K562 (cell line): Measurements from ENCODE around the gene CLASP2. TPM values are rescaled to one million over a fixed set of nuclear protein-coding genes. Genes with fewer than 3 reads are reported as not detected.

Experiments
- ATAC-seq: fragments of 200-7000 bp; cut with Tn5 transposase; 3 replicates; pipeline ENCODE4 v1.9.1; 2020; ENCODE audit warnings: moderate library complexity
- BruUV-seq: library from RNA; stranded (reverse); fragments of 400-500 nt; replicated peaks from 2 replicates; lab custom pipeline; 2021; lab: Mats Ljungman, UMichigan
- CTCF ChIA-PET: fragments of 300-600 bp; formaldehyde crosslinking; extraction: SDS; loops from one replicate; lab custom pipeline; 2021; ENCODE audit warnings: low intra/inter-chr PET ratio; lab: Yijun Ruan, JAX
- POLR2A ChIA-PET: fragments of 300-600, 350-650 bp; sonication (Branson Sonifier 250); formaldehyde crosslinking; extraction: SDS; loops from one replicate; lab custom pipeline; 2021; ENCODE audit warnings: antibody characterized with exemption, inconsistent platforms; lab: Yijun Ruan, JAX
- DNase-seq, 4 experiments: peaks; one replicate each; pipeline versions ENCODE4 v3.0.0 to v3.0.0-alpha.2; 2011 to 2018; ENCODE audit warnings: low spot score in 3 of 4, mixed read lengths in 3 of 4; ENCODE audit errors: extremely low read depth in 1 of 4
- FAIRE-seq: peaks from 2 replicates; lab custom pipeline; 2011; peaks lifted over from hg19 to GRCh38; lab: Jason Lieb, UNC
- H2AFZ ChIP-seq: 2 replicates; pipeline ENCODE4 v1.6.0; 2011; ENCODE audit warnings: low read depth, low read length, control low read depth, inconsistent platforms
- H3K27ac ChIP-seq: fragments of 200-600 bp; 3 replicates; pipeline ENCODE4 v1.8.0; 2011; ENCODE audit warnings: low read depth, mild to moderate bottlenecking, control low read depth, inconsistent platforms, low read length, moderate library complexity, mixed read lengths; ENCODE audit errors: extremely low read depth
- H3K27me3 ChIP-seq, 2 experiments: fragments of 300-600 bp in 1 of 2; 2 replicates in 1 of 2; 3 replicates in 1 of 2; pipeline versions ENCODE4 v1.6.0 to v1.8.0; 2011; ENCODE audit warnings: inconsistent platforms in 2 of 2, low read length in 2 of 2, mild to moderate bottlenecking in 1 of 2, mixed read lengths in 1 of 2, moderate library complexity in 1 of 2; ENCODE audit not compliant: control insufficient read depth in 2 of 2, insufficient read depth in 2 of 2
- H3K36me3 ChIP-seq: fragments of 300-600 bp; 3 replicates; pipeline ENCODE4 v1.8.0; 2011; ENCODE audit warnings: mild to moderate bottlenecking, low read length, inconsistent platforms; ENCODE audit not compliant: control insufficient read depth, insufficient read depth
- H3K4me1 ChIP-seq, 2 experiments: fragments of 200-600 bp in 1 of 2; replicated peaks in 1 of 2; 2 replicates in 1 of 2; 3 replicates in 1 of 2; pipeline versions ENCODE4 v1.5.1 to v1.8.0; 2011; ENCODE audit warnings: inconsistent platforms in 2 of 2, low read length in 2 of 2, mild to moderate bottlenecking in 1 of 2, mixed read lengths in 1 of 2, moderate library complexity in 1 of 2; ENCODE audit not compliant: control insufficient read depth in 2 of 2, insufficient read depth in 2 of 2
- H3K4me2 ChIP-seq: 2 replicates; pipeline ENCODE4 v1.6.1; 2011; ENCODE audit warnings: low read length, control low read depth, inconsistent platforms, mixed read lengths; ENCODE audit not compliant: insufficient read depth
- H3K4me3 ChIP-seq: fragments of 200-600 bp; sonication (generic), shearing (Covaris generic); 2 replicates; pipeline ENCODE4 v1.5.1; 2016; ENCODE audit warnings: control low read depth, inconsistent platforms
- H3K79me2 ChIP-seq: fragments of 200-600 bp; 3 replicates; pipeline ENCODE4 v1.8.0; 2011; ENCODE audit warnings: low read length, inconsistent platforms; ENCODE audit not compliant: control insufficient read depth, insufficient read depth
- H3K9ac ChIP-seq, 2 experiments: 2 replicates each; pipeline versions ENCODE4 v1.6.0 to v1.6.1; 2011; ENCODE audit warnings: low read depth in 2 of 2, low read length in 2 of 2, control low read depth in 1 of 2, inconsistent platforms in 1 of 2, mild to moderate bottlenecking in 1 of 2, mixed read lengths in 1 of 2; ENCODE audit not compliant: insufficient read depth in 1 of 2
- H3K9me1 ChIP-seq: one replicate; pipeline ENCODE4 v1.6.0; 2011; ENCODE audit warnings: inconsistent platforms, mild to moderate bottlenecking, low read length, moderate library complexity; ENCODE audit not compliant: control insufficient read depth, insufficient read depth
- H3K9me3 ChIP-seq: replicated peaks from 2 replicates; pipeline ENCODE4 v1.5.1; 2011; ENCODE audit warnings: low read depth, low read length, inconsistent platforms; ENCODE audit not compliant: control insufficient read depth, insufficient read depth
- H4K20me1 ChIP-seq: replicated peaks from 2 replicates; pipeline ENCODE4 v1.6.1; 2011; ENCODE audit warnings: low read length, inconsistent platforms, mixed read lengths; ENCODE audit not compliant: control insufficient read depth, insufficient read depth
- ELF4 ChIP-seq: fragments of 450-650 bp; formaldehyde crosslinking; IDR thresholded peaks from 2 replicates; pipeline ENCODE4 v1.4.0; 2022; ENCODE audit warnings: missing genetic modification characterization
- ETV6 ChIP-seq, 3 experiments: fragments of 150-350 bp in 1 of 3; sonication (generic) in 1 of 3; formaldehyde crosslinking in 1 of 3; IDR thresholded peaks; 2 replicates each; pipeline versions ENCODE4 v1.6.1 to v1.8.0; 2014 to 2022; ENCODE audit warnings: borderline replicate concordance in 2 of 3, low read depth in 2 of 3, antibody characterized with exemption in 1 of 3, low read length in 1 of 3, mild to moderate bottlenecking in 1 of 3, missing genetic modification reagents in 1 of 3
- IFI16 ChIP-seq: fragments of 250-450 bp; sonication (Bioruptor Pico); IDR thresholded peaks from 2 replicates; pipeline ENCODE4 v2.1.2; 2022; ENCODE audit warnings: mild to moderate bottlenecking, inconsistent platforms
- KDM1A ChIP-seq, 2 experiments: fragments of 450-650 bp; IDR thresholded peaks; 2 replicates each; pipeline ENCODE4 v1.6.1; 2016; ENCODE audit warnings: mild to moderate bottlenecking in 2 of 2
- MAFG ChIP-seq: fragments of 450-650 bp; conservative IDR thresholded peaks from 2 replicates; pipeline ENCODE4 v1.6.1; 2016; ENCODE audit warnings: missing genetic modification characterization, missing compliant biosample characterization
- MAFK ChIP-seq: IDR thresholded peaks from 2 replicates; pipeline ENCODE4 v1.6.1; 2011; ENCODE audit warnings: low read length, improper control_type of control experiment
- MCM2 ChIP-seq: fragments of 450-650 bp; IDR thresholded peaks from 2 replicates; pipeline ENCODE4 v1.6.1; 2017; ENCODE audit warnings: low read depth, mild to moderate bottlenecking
- MTA1 ChIP-seq: fragments of 450-650 bp; IDR thresholded peaks from 2 replicates; pipeline ENCODE4 v1.6.1; 2017; ENCODE audit warnings: borderline replicate concordance
- NR2C2 ChIP-seq, 2 experiments: fragments of 200-800 bp in 1 of 2; sonication (Bioruptor generic) in 1 of 2; sonication (generic) in 1 of 2; formaldehyde crosslinking in 1 of 2; IDR thresholded peaks; 2 replicates each; pipeline versions ENCODE4 v1.6.1 to v1.8.0; 2016 to 2022; ENCODE audit warnings: mild to moderate bottlenecking in 1 of 2, missing compliant biosample characterization in 1 of 2, missing genetic modification characterization in 1 of 2, missing genetic modification reagents in 1 of 2
- POLR2AphosphoS5 ChIP-seq: IDR thresholded peaks from 2 replicates; pipeline ENCODE4 v1.6.1; 2011; ENCODE audit warnings: mild to moderate bottlenecking, low read depth, low read length, moderate library complexity; ENCODE audit not compliant: control insufficient read depth, insufficient read depth
- SREBF2 ChIP-seq: sonication (generic); formaldehyde crosslinking; IDR thresholded peaks from 2 replicates; pipeline ENCODE4 v1.4.0; 2020; ENCODE audit warnings: mild to moderate bottlenecking, missing genetic modification reagents
- TEAD4 ChIP-seq, 2 experiments: sonication (generic) in 1 of 2; formaldehyde crosslinking in 1 of 2; IDR thresholded peaks; 2 replicates each; pipeline versions ENCODE4 v1.6.1 to v1.8.0; 2012 to 2022; ENCODE audit warnings: borderline replicate concordance in 1 of 2, inconsistent platforms in 1 of 2, low read length in 1 of 2, mild to moderate bottlenecking in 1 of 2, missing genetic modification reagents in 1 of 2
- YBX1 ChIP-seq: fragments of 450-650 bp; IDR thresholded peaks from 2 replicates; pipeline ENCODE4 v1.7.1; 2016; ENCODE audit warnings: mild to moderate bottlenecking
- ZBTB8A ChIP-seq: fragments of 450-650 bp; IDR thresholded peaks from 2 replicates; pipeline ENCODE4 v1.6.1; 2018; ENCODE audit warnings: mild to moderate bottlenecking, moderate library complexity; ENCODE audit not compliant: partially characterized antibody
- ZNF133 ChIP-seq: fragments of 250-450 bp; sonication (Bioruptor Pico); IDR thresholded peaks from 2 replicates; pipeline ENCODE4 v1.4.0; 2020; ENCODE audit warnings: mild to moderate bottlenecking
- WGBS: fragments of 100-300 bp; shearing (Covaris generic); methylation state at CpG from one replicate; pipeline ENCODE4 v1.1.6; 2016; ENCODE audit warnings: low coverage, mixed read lengths; ENCODE audit not compliant: insufficient coverage; ENCODE audit errors: missing lambda C conversion rate; 5-methylcytosine and 5-hydroxymethylcytosine counted together
- in situ Hi-C: fragments of 300-500 bp; cut with MboI; formaldehyde crosslinking; loops from 4 replicates; pipeline ENCODE4 v1.15.0; 2018; ENCODE audit warnings: inconsistent platforms, mixed read lengths
- intact Hi-C: fragments of 100-400 bp; cut with micrococcal nuclease; formaldehyde crosslinking; loops from 2 replicates; pipeline ENCODE4 v1.14.2; 2022
- polyA plus RNA-seq, 8 experiments: library from polyadenylated mRNA; depleted of rRNA in 4 of 8; stranded (reverse) in 5 of 8; unstranded in 3 of 8; fragments of >200 nt; fragmentation: Nextera tagmentation in 2 of 8; fragmentation: Illumina TruSeq in 1 of 8; extraction: Ambion mirVana in 2 of 8; extraction: Trizol in 1 of 8; gene quantifications; 2 replicates each; pipeline versions ENCODE4 v1.2.1 to v1.2.3, GENCODE V29; 2011 to 2014; ENCODE audit warnings: inconsistent platforms in 1 of 8, missing spikeins in 1 of 8
- total RNA-seq, 7 experiments: library from RNA; depleted of rRNA in 6 of 7; stranded (reverse); fragments of >200 nt in 6 of 7; fragmentation: Illumina TruSeq in 2 of 7; extraction: Trizol in 2 of 7; gene quantifications; 2 replicates each; pipeline versions ENCODE4 v1.2.1 to v1.2.3, GENCODE V29; 2011 to 2021; ENCODE audit warnings: low replicate concordance in 1 of 7
- TF ChIP-seq, protein P1 (sequence below): fragments of 450-650 bp; conservative IDR thresholded peaks from 2 replicates; pipeline ENCODE4 v1.6.1; 2016; ENCODE audit warnings: missing genetic modification characterization, low read depth, mild to moderate bottlenecking, control low read depth, missing compliant biosample characterization

CLASP2 gene
- total and polyA plus RNA-seq, 9 of the 15 experiments (the other 6 are each of a cell fraction or from before 2014, with no cell fraction given), result 13.5 to 107 (median 71.8) TPM

DNA sequence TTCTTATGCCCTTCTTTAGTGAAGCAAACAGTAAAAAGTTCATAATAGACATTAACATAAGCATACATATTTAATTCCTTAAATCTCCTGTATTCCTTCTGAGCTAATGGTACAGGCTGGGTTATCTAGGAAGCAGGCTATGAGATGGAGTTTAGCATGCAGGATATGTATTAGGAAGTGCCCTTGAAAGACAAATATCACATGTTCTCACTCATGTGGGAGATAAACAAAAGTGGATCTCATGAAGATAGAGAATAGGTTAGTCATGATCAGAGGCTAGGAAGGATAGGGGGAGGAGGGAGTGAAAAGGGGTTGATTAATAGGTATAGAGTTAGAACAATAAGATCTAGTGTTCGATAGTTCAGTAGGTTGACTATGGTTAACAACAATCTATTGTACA is 105.4 kb downstream of the CLASP2 start:
- FAIRE-seq (no peak), DNase-seq (no peak), ATAC-seq (no peak)
- Histone ChIP-seq H3K27ac (no peak overlapping the region), H3K36me3 (peaks cover 30% of the 10 kb centered on the region; the same call in 1 of the 3 replicates), H3K27me3 (no peaks in the 10 kb centered on the region), H2AFZ (no peak overlapping the region), H3K4me2 (no peak overlapping the region), H3K4me3 (no peak overlapping the region), H3K4me1 (no peaks in the 10 kb centered on the region), H3K9ac (no peak overlapping the region), H3K9me3 (no peaks in the 10 kb centered on the region), H4K20me1 (no peaks in the 10 kb centered on the region), H3K9me1 (no peaks in the 10 kb centered on the region), H3K79me2 (no peaks in the 10 kb centered on the region)
- BruUV-seq, result no TSS peak
- ChIA-PET POLR2A (interaction anchor here (0.6 to 1.7 kb wide), 2 partner anchors 10 to 268 kb away, joined by 3 to 4 read pairs; no protein-coding TSS in a partner anchor), CTCF (no interaction called here)
- no peak for TF ChIP-seq KDM1A (IDR thresholded peaks at IDR 0.05)
- TF ChIP-seq IFI16, result no peak
- no peak for TF ChIP-seq MAFK
- no peak for TF ChIP-seq ZNF133 (CRISPR knock-in tag)
- no peak for TF ChIP-seq ETV6 (IDR thresholded peaks at IDR 0.05; ENCODE audit: borderline replicate concordance in 1 of 2, low read depth in 2 of 2, low read length in 1 of 2)
- TF ChIP-seq ETV6 (CRISPR knock-in tag; IDR thresholded peaks at IDR 0.05; ENCODE audit: borderline replicate concordance), result no peak
- no peak for TF ChIP-seq ELF4
- intact Hi-C loops (no loop called here), in situ Hi-C loops (no loop called here)
- WGBS, result 88% methylated on average over 1 of the region's 1 CpG

DNA sequence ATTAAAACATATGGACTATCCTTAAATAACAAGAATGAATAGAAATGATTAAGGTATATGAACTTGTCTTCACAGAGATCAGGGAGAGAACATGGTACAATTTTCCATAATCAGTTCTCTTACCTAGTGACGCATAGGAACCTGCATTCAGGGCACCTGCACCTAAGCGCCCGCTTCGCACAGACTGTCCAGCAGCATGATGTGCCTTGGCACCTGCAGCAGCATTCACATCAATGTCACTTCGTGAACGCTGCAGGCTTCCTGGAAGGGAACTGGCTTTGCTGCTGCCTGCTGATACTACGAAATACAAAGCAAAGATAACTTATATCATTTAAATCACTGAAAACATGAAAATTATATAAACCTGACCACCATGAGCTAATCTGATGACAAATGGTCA is 115.2 kb downstream of the CLASP2 start:
- WGBS, result 95% methylated on average over 7 of the region's 7 CpGs
- CTCF ChIA-PET, result no interaction called here
- Histone ChIP-seq H2AFZ (no peak overlapping the region), H3K9me3 (no peaks in the 10 kb centered on the region), H3K9ac (no peak overlapping the region), H3K4me1 (no peaks in the 10 kb centered on the region), H3K4me2 (no peak overlapping the region), H3K4me3 (no peak overlapping the region), H3K9me1 (no peaks in the 10 kb centered on the region), H3K27me3 (no peaks in the 10 kb centered on the region), H4K20me1 (no peaks in the 10 kb centered on the region), H3K36me3 (peaks cover 69% of the 10 kb centered on the region), H3K79me2 (no peaks in the 10 kb centered on the region), H3K27ac (no peak overlapping the region)
- no peak for ATAC-seq
- in situ Hi-C loops (no loop called here), intact Hi-C loops (no loop called here)
- BruUV-seq, result no TSS peak
- POLR2A ChIA-PET, result no interaction called here
- no peak for FAIRE-seq
- DNase-seq, result no peak
- TF ChIP-seq ZBTB8A (no peak), TEAD4 (IDR thresholded peaks at IDR 0.05; ENCODE audit: low read length) (no peak), TEAD4 (CRISPR knock-in tag; IDR thresholded peaks at IDR 0.05; ENCODE audit: borderline replicate concordance) (no peak), YBX1 (no peak), SREBF2 (no peak), NR2C2 (CRISPR knock-in tag; IDR thresholded peaks at IDR 0.05) (no peak), NR2C2 (tag; IDR thresholded peaks at IDR 0.05) (no peak), MCM2 (no peak), MAFG (tag) (no peak), POLR2AphosphoS5 (no peak), MTA1 (no peak)
- TF ChIP-seq, protein P1, sequence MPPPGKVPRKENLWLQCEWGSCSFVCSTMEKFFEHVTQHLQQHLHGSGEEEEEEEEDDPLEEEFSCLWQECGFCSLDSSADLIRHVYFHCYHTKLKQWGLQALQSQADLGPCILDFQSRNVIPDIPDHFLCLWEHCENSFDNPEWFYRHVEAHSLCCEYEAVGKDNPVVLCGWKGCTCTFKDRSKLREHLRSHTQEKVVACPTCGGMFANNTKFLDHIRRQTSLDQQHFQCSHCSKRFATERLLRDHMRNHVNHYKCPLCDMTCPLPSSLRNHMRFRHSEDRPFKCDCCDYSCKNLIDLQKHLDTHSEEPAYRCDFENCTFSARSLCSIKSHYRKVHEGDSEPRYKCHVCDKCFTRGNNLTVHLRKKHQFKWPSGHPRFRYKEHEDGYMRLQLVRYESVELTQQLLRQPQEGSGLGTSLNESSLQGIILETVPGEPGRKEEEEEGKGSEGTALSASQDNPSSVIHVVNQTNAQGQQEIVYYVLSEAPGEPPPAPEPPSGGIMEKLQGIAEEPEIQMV (tag), result no peak
